NCI-H187 treated with DMSO at 0.1 percent for 48 hours (cell line): Measurements from ENCODE around the gene POLD3.

ENCODE experiments used
- DNase-seq: peaks from one replicate; lab custom pipeline; 2025; lab: John Stamatoyannopoulos, UW

The POLD3 gene

GRCh38 chr11:74673693-74674360 is 81.4 kb downstream of the POLD3 start:
- DNase-seq: no peak

- no peak for DNase-seq
Observed at GRCh38 chr11:74675761-74676160, 83.4 kb downstream of the POLD3 start.

- DNase-seq: no peak
Observed at GRCh38 chr11:74676596-74676995, 84.2 kb downstream of the POLD3 start.

- no peak for DNase-seq
Observed at GRCh38 chr11:74677131-74677530, 84.7 kb downstream of the POLD3 start.

GRCh38 chr11:74678041-74678440 is 85.7 kb downstream of the POLD3 start:
- no peak for DNase-seq

- DNase-seq: no peak
Observed at GRCh38 chr11:74678591-74679512, 86.5 kb downstream of the POLD3 start.

GRCh38 chr11:74679513-74679865 is 87.1 kb downstream of the POLD3 start:
- no peak for DNase-seq

GRCh38 chr11:74680035-74680671 is 87.8 kb downstream of the POLD3 start:
- no peak for DNase-seq

GRCh38 chr11:74680703-74681531 is 88.5 kb downstream of the POLD3 start:
- no peak for DNase-seq

- no peak for DNase-seq
Observed at GRCh38 chr11:74681686-74682651, 89.6 kb downstream of the POLD3 start.

GRCh38 chr11:74682731-74683278 is 90.4 kb downstream of the POLD3 start:
- DNase-seq: no peak

GRCh38 chr11:74683279-74683871 is 91.0 kb downstream of the POLD3 start:
- no peak for DNase-seq

GRCh38 chr11:74683941-74684481 is 91.6 kb downstream of the POLD3 start:
- DNase-seq: no peak

GRCh38 chr11:74684661-74685060 is 92.3 kb downstream of the POLD3 start:
- no peak for DNase-seq

- no peak for DNase-seq
Observed at GRCh38 chr11:74685338-74685737, 93.0 kb downstream of the POLD3 start.

- no peak for DNase-seq
Observed at GRCh38 chr11:74685905-74686304, 93.5 kb downstream of the POLD3 start.

- no peak for DNase-seq
Observed at GRCh38 chr11:74686792-74687191, 94.4 kb downstream of the POLD3 start.

GRCh38 chr11:74687237-74688023 is 95.0 kb downstream of the POLD3 start:
- DNase-seq: no peak

GRCh38 chr11:74689666-74690065 is 97.3 kb downstream of the POLD3 start:
- no peak for DNase-seq
